Upper lobe of right lung (tissue), 1 donor: ENCODE data around the gene TBX15. TPM values are rescaled to one million over a fixed set of nuclear protein-coding genes. Genes with fewer than 3 reads are reported as not detected.

Source experiments
- ATAC-seq: fragments of 200-7000 bp; cut with Tn5 transposase; one replicate; pipeline ENCODE4 v1.9.1; 2020; ENCODE audit warnings: mild to moderate bottlenecking, moderate library complexity
- DNase-seq: peaks from one replicate; pipeline ENCODE4 v3.0.0-alpha.2; 2020
- H3K27ac ChIP-seq: fragments of 200-600 bp; one replicate; pipeline ENCODE4 v1.8.0; 2022
- H3K27me3 ChIP-seq: fragments of 200-600 bp; one replicate; pipeline ENCODE4 v1.8.0; 2022; ENCODE audit warnings: mild to moderate bottlenecking
- H3K36me3 ChIP-seq: fragments of 200-600 bp; one replicate; pipeline ENCODE4 v1.8.0; 2022
- H3K4me1 ChIP-seq: fragments of 200-600 bp; one replicate; pipeline ENCODE4 v1.8.0; 2022
- H3K4me3 ChIP-seq: fragments of 200-600 bp; one replicate; pipeline ENCODE4 v1.8.0; 2022; ENCODE audit warnings: mild to moderate bottlenecking
- H3K9me3 ChIP-seq: fragments of 200-600 bp; one replicate; pipeline ENCODE4 v1.8.0; 2022
- CTCF ChIP-seq: fragments of 200-600 bp; IDR thresholded peaks from one replicate; pipeline ENCODE4 v1.8.0; 2022; ENCODE audit warnings: antibody characterized with exemption
- intact Hi-C: fragments of 100-400 bp; cut with DNase I; formaldehyde crosslinking; loops from one replicate; pipeline ENCODE4 v1.11.0; 2022
- total RNA-seq: library from RNA; stranded (reverse); fragmentation: NEBNext Ultra II Directional; extraction: Animal tissue kit (Norgen Biotek cat#: 25700); gene quantifications from one replicate; pipeline ENCODE4 v1.2.1, GENCODE V29; 2021
- donor health status: DM: no; HTN: yes; CAD: no; lungs with severe emphysema.

TBX15 gene
- total RNA-seq, 1 donor from 2014 or later: 0.64 TPM

DNA sequence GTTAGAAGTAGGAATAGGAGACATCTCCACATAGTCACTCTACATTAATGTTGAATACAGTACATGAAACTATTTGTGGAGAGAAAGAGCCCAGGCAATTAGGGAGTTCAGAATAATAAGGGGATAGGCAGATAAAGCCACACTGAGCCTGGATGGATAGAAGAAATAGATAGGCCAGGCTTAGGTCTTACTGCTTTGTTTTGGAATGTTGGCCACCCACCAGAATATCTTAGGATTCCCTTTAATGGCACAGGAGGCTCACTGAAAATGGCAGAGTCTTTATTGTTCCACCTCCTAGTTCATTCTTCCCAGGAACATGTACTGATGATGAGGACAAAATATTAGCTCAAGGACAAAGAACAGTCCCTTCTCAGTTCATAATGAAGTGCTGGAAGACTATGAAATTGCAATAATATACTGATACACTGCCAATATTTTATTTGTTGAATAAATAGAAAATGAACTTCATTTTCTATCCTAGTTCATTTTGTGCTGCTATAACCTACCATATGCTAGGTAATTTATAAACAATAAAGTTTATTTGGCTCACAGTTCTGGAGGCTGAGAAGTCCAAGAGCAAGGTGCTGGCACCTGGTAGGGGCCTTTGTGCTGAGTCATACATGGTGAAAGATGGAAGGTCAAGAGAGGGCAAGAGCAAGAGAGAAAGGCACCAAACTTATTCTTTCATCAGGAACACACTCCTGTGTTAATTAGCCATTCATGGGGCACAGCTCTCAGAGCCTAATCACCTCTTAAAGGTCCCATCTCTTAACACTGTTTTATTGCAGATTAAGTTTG, 87.3 kb downstream of the TBX15 start:
- ATAC-seq: no peak

GRCh38 chr1:118899340-118899739, 88.8 kb downstream of the TBX15 start:
- ATAC-seq (no peak), DNase-seq (no peak)
- H3K27ac ChIP-seq: no peak overlapping the region
- no peak for TF ChIP-seq CTCF
- no peaks in the 10 kb centered on the region for H3K27me3 ChIP-seq
- H3K4me1 ChIP-seq: no peaks in the 10 kb centered on the region
- H3K9me3 ChIP-seq: no peaks in the 10 kb centered on the region
- H3K36me3 ChIP-seq: no peaks in the 10 kb centered on the region
- intact Hi-C loops: no loop called here
- no peak overlapping the region for H3K4me3 ChIP-seq

More for the DNA sequence above, 87.3 kb downstream of the TBX15 start:
- Histone ChIP-seq H3K27ac (no peak overlapping the region), H3K36me3 (no peaks in the 10 kb centered on the region), H3K4me1 (no peaks in the 10 kb centered on the region), H3K4me3 (no peak overlapping the region), H3K27me3 (no peaks in the 10 kb centered on the region), H3K9me3 (no peaks in the 10 kb centered on the region)
- DNase-seq: no peak
- intact Hi-C loops: no loop called here
- no peak for TF ChIP-seq CTCF

GRCh38 chr1:118898712-118899111, 89.4 kb downstream of the TBX15 start:
- Histone ChIP-seq H3K4me1 (no peaks in the 10 kb centered on the region), H3K27ac (no peak overlapping the region), H3K4me3 (no peak overlapping the region), H3K9me3 (no peaks in the 10 kb centered on the region), H3K27me3 (no peaks in the 10 kb centered on the region), H3K36me3 (no peaks in the 10 kb centered on the region)
- no peak for TF ChIP-seq CTCF
- intact Hi-C loops: no loop called here
- DNase-seq: no peak
- ATAC-seq: no peak

GRCh38 chr1:118896416-118896815, 91.7 kb downstream of the TBX15 start:
- H3K4me1 ChIP-seq: no peaks in the 10 kb centered on the region
- no peaks in the 10 kb centered on the region for H3K36me3 ChIP-seq
- no peak overlapping the region for H3K4me3 ChIP-seq
- intact Hi-C loops: no loop called here
- no peaks in the 10 kb centered on the region for H3K27me3 ChIP-seq
- H3K27ac ChIP-seq: no peak overlapping the region
- no peaks in the 10 kb centered on the region for H3K9me3 ChIP-seq
- no peak for TF ChIP-seq CTCF
- ATAC-seq (no peak), DNase-seq (no peak)

- intact Hi-C loops: no loop called here
- Histone ChIP-seq H3K4me1 (no peaks in the 10 kb centered on the region), H3K27me3 (no peaks in the 10 kb centered on the region), H3K9me3 (no peaks in the 10 kb centered on the region), H3K27ac (no peak overlapping the region), H3K4me3 (no peak overlapping the region), H3K36me3 (no peaks in the 10 kb centered on the region)
- no peak for TF ChIP-seq CTCF
- DNase-seq (no peak), ATAC-seq (no peak)
Measured at GRCh38 chr1:118894836-118895235, 93.3 kb downstream of the TBX15 start.
